ENCODE measurements around the gene ZNF605.
"Not testable (repeated sequence)": the region's sequence is repeated elsewhere in the genome, so short reads cannot be mapped to it uniquely, and the experiment has no call there.

The ZNF605 gene

DNA sequence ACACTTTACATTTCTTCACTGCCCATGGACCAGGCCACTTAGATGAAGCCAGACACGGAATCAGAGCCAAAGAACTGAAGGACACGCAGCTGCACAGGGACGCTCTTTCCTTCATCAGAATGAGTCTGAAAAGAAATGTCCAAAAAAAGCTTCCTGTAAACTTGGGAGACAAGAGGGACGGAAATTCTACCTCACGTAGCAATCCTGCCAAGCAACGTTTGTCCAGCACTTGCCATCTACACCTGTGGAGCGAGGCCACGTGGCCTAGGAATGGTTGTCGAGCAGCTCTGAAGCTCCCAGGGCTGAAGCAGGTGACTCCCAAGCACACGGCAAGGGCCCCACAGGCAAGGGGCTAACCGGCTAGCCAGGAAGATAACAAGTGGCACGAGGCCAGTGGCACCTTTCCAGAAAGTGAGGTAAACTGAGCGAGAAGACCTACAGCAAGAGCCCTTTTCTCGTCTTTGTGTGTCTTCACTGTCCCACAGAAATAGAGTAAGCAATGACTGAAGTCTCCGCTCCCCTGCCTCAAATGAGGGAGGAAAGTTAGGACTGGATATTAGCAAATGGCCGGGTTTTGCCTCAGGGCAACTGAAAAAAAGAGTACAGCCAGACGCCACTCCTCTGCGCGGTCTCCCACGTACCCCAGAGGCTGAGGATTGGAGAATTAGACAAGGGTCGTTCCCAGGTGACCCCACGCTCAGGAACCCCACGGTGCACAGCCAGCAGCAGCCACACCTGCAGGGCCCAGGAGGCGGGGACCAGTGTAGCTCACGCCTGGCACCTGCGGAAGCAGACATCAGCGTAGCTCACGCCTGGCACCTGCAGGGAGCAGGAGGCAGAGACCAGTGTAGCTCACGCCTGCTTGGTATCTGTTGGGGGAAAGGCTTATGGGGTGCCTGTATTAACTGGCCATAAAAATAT is 7.7 kb downstream of the ZNF605 start:
- DNase-seq, result no peak

DNA sequence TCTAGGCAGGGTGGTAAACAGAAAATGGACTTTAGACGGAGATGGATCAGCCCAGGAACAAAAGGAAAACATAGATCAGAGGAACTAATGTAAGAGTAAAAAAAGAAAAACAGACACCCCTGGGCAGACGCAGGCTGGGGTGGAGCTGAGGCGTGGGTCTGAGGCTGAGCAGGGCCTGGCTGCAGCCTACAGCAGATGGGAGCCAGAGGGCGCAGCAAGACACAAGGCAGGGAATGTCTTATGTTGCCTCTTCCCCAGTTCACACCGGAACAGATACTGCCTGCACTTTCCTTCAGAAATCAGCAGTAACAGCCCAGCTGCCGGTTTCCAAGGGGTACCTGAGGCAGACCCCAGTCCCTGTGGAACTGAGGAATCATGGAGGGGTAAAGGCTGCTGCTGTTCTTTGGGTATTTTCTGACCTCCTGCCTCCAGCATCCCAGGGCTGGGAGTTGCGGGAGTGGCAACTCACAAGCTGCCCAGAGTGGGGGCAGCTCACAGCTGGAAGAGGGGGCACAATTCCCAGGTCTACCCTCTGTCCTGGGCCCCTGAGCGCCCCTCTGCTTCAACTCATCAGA is 9.8 kb downstream of the ZNF605 start:
- no peak for DNase-seq

DNA sequence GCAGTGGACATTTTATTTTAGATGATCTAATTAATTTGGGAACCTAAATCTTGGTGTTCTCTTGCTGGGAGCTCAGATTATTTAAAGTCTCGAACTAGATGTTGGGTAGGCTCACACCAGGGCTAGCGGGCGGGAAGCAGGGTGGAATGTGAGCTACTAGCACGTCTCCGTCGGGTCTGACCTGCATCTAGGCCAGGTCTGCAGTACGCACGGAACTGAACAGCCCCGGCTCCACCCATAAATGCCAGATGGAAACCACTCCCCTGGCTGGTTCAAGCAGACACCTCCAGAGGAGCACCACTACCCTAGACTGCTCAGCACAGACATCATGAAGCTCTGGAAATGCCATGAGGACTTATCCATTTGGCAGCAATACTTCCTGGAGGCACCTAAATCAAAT is 10.3 kb downstream of the ZNF605 start:
- no peak for DNase-seq

DNA sequence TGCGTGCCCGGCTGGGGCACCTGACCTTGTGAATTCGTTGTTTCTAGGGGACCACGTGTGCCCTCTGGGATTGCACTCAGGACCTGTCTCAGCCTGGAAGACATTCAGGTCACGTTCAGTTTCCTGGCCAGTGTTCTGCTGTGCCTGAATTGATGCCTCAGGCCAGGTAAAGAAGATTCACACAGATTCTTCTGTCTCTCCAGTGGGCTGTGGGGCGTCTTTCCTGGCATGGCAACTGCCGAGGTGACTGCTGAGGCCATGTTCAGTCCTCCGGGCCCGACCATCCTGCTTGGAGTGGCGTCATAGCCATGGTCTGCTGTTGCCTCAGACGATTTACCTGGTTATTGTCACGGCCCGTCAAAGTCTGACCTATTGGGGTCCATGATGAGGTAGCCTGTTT is 13.5 kb downstream of the ZNF605 start:
- DNase-seq, result no peak

DNA sequence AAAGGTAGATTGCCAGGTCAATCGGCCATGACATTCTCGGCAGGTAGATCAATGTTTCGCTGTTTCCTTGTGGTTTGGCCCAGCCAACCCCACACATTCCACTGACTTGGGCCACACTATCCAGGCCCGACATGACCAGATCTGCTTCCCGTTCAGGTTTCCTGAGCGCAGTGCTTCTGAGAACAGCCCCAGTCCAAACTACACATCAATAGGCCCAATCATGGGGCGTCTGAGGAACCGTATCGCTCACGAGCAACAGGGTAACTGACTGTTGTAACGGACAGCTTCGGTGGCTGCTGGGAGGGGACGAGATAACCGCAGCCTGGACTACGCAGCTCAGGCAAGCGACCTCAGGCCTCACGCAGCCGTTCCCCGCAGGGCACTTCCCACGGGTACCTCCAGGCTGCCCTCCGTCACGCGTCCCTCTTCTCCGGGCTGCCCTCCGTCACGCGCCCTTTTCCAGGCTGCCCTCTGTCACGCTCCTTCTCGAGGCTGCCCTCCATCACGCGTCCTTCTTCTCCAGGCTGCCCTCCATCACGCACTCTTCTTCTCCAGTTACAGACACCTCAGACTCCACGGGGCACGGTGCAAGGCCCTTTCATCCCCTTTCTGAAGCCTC is 14.7 kb downstream of the ZNF605 start:
- no peak for DNase-seq

DNA sequence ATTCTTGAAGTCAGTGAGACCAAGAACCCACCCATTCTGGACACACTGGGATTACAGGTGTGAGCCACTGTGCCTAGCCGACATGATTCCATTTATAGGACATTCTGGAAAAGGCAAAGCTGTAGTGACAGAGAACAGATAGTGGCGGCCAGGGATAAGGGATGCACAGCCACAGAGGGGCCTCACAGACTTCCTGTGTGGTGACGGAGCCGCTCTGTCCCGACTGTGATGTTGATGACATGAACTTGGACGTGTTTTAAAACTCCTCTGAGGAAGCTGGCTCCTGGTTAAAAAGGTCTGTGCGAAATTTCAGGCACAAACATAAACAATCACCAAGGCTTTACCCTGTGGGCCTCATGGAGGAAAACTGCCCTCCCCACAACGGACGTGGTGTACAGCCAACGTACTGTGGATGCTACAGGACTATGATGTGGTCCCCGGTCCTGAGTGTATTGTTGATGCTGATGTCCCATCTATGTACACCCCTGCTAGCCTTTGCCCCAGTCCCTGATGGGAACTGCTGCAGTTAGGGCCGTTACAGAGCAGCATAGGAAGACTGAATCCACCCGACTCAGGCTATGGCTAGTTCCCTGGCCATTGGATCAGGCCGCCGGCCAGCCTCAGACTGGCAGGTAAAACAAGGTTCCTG is 15.9 kb downstream of the ZNF605 start:
- no peak for DNase-seq

DNA sequence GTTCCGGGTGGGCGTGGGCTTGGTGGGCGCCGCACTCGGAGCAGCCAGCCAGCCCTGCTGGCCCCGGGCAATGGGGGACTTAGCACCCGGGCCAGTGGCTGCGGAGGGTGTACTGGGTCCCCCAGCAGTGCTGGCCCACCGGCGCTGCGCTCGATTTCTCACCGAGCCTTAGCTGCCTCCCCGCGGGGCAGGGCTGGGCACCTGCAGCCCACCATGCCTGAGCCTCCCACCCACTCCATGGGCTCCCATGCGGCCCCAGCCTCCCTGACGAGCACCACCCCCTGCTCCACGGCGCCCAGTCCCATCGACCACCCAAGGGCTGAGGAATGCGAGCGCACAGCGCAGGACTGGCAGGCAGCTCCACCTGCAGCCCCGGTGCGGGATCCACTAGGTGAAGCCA is 17.3 kb downstream of the ZNF605 start:
- not testable (repeated sequence) for DNase-seq

DNA sequence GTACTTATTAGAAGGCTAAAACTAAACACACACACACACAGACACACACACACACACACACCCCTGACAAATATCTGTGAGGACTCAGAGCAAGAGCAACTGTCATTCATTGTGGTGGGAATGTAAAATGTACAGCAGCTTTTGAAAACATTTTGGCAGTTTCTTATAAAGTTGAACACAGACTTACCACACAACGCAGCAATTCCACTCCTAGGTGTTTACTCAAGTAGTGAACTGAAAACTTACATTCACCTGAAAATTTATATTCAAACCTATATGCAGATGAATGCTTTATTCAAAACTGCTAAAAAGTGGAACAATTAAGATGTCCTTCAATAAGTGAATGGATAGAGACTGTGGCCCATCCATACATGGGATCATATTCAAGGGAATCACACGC is 18.6 kb downstream of the ZNF605 start:
- DNase-seq, result no peak

DNA sequence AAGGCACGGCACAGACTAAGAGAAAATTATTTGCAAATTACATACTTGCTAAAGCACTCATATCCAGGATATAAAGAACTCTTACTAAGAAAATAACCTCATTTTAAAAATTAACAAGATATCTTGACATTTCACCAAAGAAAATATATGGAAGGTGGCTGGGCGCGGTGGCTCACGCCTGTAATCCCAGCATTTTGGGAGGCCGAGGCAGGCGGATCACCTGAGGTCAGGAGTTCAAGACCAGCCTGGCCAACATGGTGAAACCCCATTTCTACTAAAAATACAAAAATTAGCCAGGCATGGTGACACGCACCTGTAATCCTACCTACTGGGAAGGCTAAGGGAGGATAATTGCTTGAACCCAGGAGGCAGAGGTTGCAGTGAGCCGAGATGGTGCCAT is 19.2 kb downstream of the ZNF605 start:
- not testable (repeated sequence) for DNase-seq

DNA sequence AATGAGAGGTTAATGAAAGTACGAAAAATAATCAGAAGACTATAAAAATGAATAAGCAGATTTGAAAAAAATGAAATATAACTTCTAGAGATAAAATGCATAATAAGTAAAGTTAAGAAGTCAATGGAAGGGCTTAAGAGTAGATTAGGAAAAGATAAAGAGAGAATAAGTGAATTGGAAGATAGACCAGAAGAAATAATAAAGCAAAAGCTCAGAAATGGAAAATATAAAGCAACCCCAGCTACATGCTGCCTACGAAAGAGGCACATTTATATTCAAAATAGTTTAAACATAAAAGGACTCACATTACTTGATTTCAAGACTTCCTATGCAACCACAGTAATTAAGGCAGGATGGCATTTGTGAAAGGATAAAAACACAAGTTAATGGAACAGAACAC is 19.9 kb downstream of the ZNF605 start:
- no peak for DNase-seq

DNA sequence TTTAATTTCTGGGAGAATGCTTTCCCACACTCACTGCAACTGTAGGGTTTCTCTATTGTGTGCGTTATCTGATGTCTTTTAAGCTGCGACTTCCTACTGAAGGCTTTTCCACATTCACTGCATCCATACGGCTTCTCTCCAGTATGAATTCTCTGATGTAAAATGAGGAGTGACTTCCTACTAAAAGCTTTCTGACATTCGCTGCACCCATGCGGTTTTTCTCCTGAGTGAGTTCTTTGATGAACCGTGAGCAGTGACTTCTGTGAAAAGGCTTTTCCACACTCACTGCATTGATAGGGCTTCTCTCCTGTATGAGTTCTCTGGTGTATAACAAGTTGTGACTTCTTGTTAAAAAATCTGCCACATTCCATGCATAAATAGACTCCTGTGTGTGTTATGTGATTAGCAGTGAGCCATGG is 29.7 kb downstream of the ZNF605 start:
- DNase-seq, result no peak

DNA sequence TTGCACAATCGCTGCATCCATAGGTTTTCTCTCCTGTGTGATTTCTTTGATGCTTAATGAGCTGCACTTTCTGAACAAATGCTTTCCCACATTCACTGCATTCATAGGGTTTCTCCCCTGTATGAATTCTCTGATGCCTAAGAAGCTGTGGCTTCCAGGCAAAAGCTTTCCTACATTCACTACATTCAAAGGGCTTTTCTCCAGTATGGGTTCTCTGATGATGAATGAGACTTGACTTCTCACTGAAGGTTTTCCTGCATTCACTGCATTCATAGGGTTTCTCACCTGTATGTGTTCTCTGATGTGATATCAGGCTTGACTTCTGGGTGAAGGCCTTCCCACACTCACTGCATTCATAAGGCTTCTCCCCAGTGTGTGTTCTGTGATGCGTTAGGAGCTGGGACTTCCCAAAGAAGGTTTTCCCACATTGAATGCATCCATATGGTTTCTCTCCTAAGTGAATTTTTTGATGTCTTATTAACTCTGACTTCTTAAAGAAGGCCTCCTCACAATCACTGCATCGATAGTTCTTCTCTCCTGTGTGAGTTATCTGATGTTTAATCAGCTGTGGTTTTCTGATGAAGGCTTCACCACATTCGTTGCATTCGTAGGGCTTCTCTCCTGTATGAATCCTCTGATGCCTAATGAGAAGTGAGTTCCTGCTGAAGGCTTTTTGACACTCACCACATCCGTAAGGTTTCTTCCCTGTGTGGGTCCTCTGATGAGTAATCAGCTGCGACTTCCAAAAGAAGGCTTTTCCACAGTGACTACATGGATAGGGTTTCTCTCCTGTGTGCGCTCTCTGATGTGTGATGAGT is 30.3 kb downstream of the ZNF605 start:
- DNase-seq, result no peak

DNA sequence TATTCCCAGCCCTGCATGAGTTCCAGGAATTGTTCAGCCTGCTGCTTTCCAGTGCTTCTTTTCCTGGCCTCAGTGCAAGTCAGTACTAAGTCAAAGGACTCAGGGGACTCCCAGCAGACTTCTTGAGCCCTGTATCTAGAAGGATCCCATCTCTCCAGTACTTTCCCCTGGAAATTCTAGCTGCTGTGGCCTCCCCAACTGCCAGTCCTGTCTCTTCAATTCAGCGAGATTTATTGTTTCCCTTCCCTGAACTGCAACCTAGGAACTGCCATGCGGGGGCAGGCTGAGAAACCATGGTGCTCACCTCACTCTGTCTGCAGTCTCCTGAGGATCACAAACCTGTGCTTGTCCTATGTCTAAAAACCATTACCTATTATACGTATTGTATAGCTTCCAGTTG is 31.8 kb downstream of the ZNF605 start:
- DNase-seq, result no peak

DNA sequence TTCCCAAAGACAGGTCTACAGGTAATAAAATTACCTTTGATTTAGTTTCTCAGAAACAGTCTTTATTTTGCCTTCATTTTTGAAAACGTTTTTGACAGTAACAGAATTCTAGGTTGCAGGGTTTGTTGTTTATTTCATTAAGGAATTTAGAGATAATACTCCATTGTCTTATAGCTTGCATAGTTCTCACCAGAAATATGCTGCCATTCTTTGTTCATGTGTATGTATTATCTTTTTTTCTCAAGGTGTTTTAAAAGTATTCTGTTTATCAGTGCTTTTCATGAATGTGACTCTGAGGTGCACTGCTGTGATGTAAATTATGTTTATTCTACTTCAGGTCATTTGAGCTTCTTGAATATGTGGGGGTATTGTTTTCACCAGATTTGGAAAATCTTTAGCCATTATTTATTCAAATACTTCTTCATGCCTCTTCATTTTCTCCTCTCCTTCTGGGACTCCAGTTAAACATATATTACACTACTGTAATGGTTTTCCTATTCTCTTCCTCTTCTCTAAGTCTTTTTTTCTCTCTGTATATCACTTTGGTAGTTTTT is 32.7 kb downstream of the ZNF605 start:
- DNase-seq, result no peak

DNA sequence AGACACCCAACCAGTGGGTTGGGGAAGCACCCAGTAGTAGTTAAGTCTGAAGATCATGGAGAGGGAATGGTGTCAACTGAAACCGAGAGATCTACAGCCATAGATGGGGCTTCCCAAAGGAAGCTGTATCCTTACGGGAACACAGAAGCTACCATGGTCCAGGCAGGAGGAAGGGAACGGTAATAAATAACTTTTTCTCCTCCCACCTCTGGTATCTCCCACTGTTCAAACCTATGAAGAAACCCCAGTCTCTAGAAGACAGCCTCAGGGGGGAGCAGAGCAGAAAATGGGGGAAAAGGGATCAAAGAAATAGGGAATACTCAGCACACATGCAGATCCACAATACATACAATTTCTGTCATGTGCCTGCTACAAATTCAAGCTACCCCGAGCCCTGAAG is 33.4 kb downstream of the ZNF605 start:
- no peak for DNase-seq

DNA sequence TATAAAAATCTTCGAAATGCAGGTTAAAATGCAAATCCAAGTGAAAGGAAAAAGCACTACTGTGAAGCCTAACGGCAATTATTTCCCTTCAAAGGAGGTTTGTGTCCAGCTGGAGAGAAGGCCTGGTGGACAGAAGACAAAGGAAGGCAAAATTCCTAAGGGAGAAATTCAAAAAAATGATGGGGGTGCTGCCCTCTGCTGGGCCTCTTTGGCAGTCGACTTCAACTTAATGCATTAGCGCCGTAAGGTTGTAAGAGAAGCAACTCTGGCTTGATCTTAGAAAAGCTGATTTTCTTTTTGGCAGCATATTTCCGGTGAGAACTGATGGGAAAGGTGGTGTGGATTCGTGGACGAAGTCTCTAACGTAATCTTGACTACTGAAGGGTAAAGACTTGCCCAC is 34.4 kb downstream of the ZNF605 start:
- DNase-seq, result no peak

DNA sequence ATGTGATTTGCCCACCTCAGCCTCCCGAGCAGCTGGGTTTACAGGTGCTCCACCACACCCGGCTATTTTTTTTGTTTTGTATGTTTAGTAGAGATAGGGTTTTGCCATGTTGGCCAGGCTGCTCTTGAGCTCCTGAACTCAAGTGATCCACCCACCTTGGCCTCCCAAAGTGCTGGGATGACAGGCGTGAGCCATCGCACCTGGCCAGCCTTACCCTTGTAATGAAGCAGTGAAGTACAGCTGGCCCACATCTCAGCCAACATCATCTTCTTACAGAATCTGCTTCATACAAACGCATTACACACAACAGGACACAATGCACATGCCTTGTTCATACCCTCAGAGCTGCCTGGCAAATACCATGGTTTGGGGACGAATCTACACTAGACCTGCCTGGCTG is 37.4 kb downstream of the ZNF605 start:
- DNase-seq, result no peak

DNA sequence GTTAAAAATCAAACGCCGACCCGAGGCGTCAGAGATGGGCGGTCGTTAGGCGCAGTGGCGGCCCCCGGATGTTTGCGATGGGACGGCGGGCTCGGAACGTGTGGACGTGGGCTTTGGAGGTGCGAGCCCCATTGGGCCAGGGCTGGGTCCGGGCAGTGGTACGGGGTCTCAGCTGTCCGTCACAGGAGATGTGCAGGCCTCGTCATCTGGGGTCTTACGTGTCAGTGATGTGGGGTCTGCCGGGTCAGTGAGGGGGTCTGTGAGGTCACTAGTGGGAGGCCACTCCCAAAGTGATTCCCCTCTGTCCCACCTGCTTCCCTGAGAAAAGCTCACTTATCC is 47.1 kb downstream of the ZNF605 start:
- DNase-seq, result no peak

DNA sequence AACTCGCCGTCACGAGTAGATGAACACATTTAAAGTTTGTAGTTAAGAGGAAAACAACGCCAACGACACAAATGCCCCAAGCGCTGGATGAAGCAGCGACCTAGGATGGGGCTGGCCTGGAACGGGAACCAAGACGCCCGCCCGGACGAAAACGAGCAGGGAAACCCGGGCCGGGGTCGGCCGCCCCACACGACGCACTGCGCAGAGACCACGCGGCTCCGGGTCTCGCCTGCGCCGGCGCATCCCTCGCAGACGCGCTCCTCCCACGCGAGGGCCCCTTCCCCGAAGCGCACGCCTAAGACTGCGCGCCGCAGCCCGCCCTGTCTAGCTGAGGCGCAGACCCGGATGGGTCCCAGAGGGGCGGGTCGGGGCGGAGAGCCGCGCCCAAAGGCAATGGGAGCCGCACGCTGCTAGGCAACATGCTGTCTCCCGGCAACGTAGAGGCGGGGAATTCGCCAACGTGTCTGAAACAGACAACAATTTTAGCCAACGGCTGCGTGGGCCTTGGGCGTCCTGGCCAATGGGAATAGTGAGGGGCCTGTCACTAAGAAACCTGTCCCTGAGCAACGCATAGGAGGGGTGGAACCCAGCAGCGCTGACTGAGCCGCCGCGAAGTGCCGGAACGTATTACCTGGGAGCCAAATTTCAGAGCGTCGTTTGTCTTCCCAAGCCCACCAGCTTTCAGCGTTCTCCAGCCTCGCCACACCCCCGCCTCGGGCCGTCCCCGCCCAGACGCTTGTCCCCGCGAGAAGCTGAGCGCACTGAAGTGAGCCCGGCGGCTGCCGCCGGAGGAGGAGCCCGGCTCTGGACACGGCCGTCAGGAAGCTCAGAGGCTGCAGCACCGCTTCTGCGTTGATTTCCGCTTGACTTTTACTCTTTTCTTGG is 47.7 kb downstream of the ZNF605 start:
- peak; percentile 77 to 79 for DNase-seq

DNA sequence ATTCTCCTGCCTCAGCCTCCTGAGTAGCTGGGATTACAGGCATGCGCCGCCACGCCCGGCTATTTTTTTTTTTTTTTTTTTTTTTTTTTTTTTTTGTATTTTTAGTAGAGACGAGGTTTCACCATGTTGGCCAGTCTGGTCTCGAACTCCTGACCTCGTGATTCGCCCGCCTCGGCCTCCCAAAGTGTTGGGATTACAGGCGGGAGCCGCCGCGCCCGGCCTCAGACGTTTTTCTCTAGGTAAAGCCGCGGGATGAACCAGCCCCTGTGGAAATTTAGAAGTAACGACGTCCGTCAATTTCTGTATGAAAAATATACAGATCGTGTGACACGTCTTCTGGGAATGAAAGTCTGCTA is 48.3 kb downstream of the ZNF605 start:
- DNase-seq, result not testable (repeated sequence)

DNA sequence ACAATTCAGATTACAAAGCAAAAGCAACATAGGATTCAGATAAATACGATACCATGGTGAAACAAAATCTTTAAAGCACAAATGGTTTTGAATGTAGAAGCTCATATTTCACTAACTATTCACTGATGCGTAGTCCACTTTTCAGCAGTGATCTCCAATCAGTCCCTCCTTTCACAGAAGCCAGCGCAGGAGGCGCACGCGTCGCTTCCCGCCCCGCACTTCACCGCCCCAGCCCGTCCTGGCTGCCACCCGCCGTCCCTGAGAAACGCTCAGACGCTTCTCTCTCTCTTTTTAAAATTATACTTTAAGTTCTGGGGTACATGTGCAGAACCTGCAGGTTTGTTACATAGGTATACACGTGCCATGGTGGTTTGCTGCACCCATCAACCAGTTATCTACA is 48.9 kb downstream of the ZNF605 start:
- DNase-seq, result no peak

Data from AML-193 (cell line).